ENCODE data around the gene PLXDC2.

PLXDC2 gene

DNA sequence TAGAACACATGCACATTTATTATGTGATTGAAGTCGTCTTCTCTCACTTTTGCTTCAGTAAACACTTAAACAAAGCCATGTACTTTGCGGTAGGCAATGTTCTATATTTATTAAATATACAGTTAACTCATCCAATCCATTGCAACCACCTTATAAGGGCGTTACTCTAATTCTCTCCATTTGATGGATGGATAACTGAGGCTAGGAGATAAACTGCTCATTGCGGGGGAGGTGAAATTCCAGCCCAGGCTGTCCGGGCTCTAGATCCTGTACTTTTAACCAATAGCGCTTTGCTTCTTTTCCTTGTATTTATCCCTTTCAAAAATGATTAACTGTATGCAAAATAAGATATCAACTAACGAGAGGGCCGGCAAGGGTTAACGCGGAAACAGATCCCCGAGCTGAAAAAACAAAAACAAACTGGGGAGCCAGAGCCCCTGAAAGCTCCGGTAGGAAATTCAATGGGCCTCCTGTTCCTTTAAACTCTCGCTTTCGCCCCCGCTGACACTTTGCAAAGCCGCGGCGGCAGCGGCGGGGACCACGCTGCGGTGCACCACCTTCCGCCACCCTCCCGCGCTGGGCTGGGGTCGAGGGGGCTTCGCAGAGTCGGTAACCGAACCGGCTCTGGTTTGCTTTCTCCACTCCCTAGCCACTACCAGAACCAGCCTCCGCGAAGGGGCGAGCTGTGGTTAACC lies 1.0 kb upstream of the PLXDC2 start:
- TF ChIP-seq, protein P1, sequence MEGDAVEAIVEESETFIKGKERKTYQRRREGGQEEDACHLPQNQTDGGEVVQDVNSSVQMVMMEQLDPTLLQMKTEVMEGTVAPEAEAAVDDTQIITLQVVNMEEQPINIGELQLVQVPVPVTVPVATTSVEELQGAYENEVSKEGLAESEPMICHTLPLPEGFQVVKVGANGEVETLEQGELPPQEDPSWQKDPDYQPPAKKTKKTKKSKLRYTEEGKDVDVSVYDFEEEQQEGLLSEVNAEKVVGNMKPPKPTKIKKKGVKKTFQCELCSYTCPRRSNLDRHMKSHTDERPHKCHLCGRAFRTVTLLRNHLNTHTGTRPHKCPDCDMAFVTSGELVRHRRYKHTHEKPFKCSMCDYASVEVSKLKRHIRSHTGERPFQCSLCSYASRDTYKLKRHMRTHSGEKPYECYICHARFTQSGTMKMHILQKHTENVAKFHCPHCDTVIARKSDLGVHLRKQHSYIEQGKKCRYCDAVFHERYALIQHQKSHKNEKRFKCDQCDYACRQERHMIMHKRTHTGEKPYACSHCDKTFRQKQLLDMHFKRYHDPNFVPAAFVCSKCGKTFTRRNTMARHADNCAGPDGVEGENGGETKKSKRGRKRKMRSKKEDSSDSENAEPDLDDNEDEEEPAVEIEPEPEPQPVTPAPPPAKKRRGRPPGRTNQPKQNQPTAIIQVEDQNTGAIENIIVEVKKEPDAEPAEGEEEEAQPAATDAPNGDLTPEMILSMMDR (IDR thresholded peaks at IDR 0.05; ENCODE audit: control insufficient read depth, extremely low read depth, insufficient read depth) = no peak
- DNase-seq (ENCODE audit: low read depth) = no peak
- H3K4me3 ChIP-seq (ENCODE audit: low read depth, low read length) = peak overlapping the region; percentile 67

DNA sequence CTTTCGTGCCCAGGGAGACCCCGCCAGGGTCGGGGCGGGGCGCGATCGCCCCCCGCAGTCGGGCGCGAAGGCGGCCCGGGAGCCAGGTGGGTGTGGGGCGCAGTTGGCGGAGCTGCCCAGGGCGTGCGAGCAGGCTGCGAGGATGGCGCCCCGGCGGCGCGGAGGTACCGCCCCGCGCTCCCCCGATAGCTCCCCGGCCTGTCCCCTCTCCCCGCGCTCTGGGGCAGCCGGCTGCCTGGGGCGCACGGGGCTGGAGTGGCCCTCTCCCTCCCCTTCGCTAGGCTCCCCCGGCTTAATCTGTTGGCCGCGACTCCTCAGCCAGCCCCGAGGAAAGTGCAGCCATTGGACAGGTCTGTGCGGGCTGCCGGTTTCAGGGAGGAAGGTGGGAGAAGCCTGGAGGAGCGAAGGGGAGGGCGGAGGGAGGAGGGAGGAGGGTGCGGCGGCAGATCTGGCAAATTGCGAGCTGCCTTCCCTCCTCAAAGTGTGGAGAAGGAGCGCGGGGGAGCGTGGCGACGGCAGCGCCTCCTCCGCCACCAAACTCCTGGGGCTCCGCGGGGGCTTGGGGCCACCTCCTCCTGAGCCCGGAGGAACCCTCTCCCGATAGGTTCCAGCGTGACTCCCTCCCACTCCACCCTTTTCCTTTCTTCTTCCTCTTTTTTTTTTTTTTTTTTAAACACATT lies 361 bp upstream of the PLXDC2 start:
- H3K4me3 ChIP-seq (ENCODE audit: low read depth, low read length) = peak overlapping the region; percentile 67
- DNase-seq (ENCODE audit: low read depth) = no peak
- TF ChIP-seq, protein P1 (IDR thresholded peaks at IDR 0.05; ENCODE audit: control insufficient read depth, extremely low read depth, insufficient read depth) = no peak

DNA sequence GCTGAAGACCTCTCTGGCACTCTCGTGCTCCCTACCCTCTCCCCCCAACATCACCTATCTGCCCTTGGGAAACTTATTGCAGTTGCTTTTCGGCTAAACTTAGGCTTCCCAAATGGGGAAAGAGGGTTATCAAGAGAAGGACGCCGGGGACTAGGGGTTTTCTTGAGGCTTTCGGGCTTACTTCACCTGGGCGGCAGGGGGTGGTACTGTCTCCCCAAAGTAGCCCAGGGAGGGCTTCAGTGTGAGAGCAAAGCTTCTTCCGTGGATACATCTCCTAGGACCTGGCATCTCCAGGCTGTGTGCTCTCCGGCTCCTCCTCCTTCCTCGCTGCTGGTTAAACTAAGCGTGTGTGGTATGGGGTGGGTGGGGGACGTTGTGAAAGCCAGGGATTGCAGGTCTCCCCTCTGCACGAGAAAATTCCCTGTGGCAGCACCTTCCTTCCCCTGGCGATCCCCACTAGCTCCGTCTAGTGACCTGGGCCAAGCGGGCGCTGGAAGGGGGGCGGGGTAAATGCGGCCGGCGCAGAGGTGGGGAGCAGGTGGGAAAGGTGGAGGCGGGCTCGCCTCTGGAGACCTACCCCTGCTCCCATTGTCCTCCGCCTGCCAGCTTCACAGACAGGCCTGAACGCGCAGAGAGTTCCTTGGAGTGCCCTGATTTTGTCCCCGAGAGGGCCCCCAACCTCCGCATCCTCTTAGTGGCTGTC lies 1.1 kb downstream of the PLXDC2 start:
- TF ChIP-seq, protein P1 (IDR thresholded peaks at IDR 0.05; ENCODE audit: control insufficient read depth, extremely low read depth, insufficient read depth) = peak; percentile 27; the same call in 1 of the 2 replicates
- DNase-seq (ENCODE audit: low read depth) = no peak
- H3K4me3 ChIP-seq (ENCODE audit: low read depth, low read length) = peak overlapping the region; percentile 67

DNA sequence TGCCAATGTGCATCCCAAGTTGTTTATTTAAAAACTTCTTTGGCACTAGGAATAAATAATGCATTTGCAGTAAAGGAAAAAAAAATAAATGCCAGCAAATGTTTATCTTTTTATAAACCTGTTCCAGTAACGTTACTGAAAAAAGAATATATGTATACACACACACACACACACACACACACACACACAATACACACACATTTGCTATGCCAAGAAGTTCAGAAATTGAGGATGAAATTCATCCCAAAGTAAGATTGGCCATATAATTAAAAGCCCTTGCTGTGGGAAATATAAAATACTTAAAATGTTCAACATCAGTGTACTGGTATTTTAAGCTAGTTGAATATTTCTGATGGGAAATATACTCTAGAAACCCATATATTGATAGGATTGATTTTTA lies 2.6 kb downstream of the PLXDC2 start:
- DNase-seq (ENCODE audit: low read depth) = no peak
- no peak overlapping the region for H3K4me3 ChIP-seq (ENCODE audit: low read depth, low read length)
- TF ChIP-seq, protein P1 (IDR thresholded peaks at IDR 0.05; ENCODE audit: control insufficient read depth, extremely low read depth, insufficient read depth) = no peak

DNA sequence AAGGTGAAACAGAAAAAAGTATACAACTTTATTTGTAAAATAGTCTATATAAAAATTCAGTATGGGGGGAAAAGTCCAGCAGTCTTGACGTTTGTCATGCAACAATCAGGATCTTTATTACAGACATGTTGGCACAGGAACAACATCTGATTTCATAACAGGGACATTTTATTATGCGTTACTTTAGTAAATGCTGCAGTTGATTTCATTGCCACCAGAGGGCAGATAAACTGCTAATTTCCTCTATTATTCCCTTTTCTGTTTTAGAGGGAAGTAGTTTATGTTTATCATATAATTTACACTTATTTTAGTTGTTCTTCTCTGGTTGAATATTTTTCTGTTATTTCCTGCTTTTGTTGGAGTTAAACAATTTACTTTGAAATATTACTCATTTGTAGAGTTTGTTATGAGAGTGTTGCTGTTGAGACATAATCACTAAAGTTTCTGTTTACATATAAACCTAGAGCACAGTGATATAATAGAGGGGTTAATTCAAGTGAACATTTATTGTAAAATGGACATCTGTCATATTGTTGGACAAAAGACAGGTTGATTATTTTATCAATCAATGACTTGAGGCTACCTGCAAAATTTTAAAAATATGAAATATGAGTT lies 3.3 kb downstream of the PLXDC2 start:
- peak; percentile 65 for DNase-seq (ENCODE audit: low read depth)
- no peak overlapping the region for H3K4me3 ChIP-seq (ENCODE audit: low read depth, low read length)
- TF ChIP-seq, protein P1 (IDR thresholded peaks at IDR 0.05; ENCODE audit: control insufficient read depth, extremely low read depth, insufficient read depth) = peak; percentile 64

DNA sequence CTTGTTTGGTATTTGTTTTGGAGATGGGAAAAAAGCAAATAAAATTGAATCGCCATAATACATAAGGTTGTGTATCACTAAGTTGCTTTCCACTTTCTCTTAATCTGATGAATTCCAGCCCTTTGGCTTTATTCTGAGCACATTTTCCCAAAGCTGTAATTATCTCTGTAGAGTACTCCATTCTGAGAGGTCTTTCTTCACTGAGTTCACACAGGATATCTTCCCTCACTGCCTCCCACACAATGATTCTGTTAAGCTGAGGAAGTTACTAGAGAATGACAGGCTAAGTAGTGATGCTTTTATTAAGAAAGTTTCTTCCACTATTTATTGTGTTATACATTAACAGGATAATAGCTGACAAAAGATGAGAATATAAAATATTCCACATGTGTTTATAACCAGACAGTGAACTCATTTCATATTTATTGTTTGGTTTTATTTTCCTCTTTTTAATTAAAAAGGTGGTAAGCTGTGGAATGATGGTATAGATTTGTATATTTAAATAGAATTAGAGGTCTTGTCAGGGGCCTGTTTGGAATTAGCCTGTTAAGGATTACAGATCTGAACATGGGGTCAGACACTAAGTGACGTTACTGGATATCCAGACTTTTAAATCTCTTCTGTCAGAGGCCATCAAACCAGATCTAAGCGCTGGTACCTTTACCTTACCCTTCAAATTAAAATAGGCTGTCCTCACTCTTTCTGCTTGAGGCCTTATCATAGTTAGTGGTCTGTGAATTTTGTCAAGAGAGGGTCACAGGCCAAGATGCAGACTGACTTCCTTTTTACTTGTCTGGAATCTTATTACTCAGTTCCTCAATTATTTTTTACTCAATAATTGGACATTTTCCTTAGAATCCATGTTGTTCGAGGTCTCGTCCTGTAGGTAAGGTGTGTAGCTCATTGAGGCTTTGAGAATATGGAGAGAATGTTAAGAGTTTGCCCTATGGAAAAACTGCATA lies 8.4 kb downstream of the PLXDC2 start:
- no peak for DNase-seq (ENCODE audit: low read depth)
- no peak overlapping the region for H3K4me3 ChIP-seq (ENCODE audit: low read depth, low read length)
- TF ChIP-seq, protein P1 (IDR thresholded peaks at IDR 0.05; ENCODE audit: control insufficient read depth, extremely low read depth, insufficient read depth) = no peak
